K562 (cell line): Measurements from ENCODE around the gene NUDT9. TPM values are rescaled to one million over a fixed set of nuclear protein-coding genes. Genes with fewer than 3 reads are reported as not detected.
A peak's percentile ranks its signal among the peaks of the same experiment; 100 is the strongest.

Experiments used
- ATAC-seq: fragments of 200-7000 bp; cut with Tn5 transposase; 3 replicates; pipeline ENCODE4 v1.9.1; 2020; ENCODE audit warnings: moderate library complexity
- BruUV-seq: library from RNA; stranded (reverse); fragments of 400-500 nt; replicated peaks from 2 replicates; lab custom pipeline; 2021; lab: Mats Ljungman, UMichigan
- CTCF ChIA-PET: fragments of 300-600 bp; formaldehyde crosslinking; extraction: SDS; loops from one replicate; lab custom pipeline; 2021; ENCODE audit warnings: low intra/inter-chr PET ratio; lab: Yijun Ruan, JAX
- POLR2A ChIA-PET: fragments of 300-600, 350-650 bp; sonication (Branson Sonifier 250); formaldehyde crosslinking; extraction: SDS; loops from one replicate; lab custom pipeline; 2021; ENCODE audit warnings: antibody characterized with exemption, inconsistent platforms; lab: Yijun Ruan, JAX
- DNase-seq, 4 experiments: peaks; one replicate each; pipeline versions ENCODE4 v3.0.0 to v3.0.0-alpha.2; 2011 to 2018; ENCODE audit warnings: low spot score in 3 of 4, mixed read lengths in 3 of 4; ENCODE audit errors: extremely low read depth in 1 of 4
- FAIRE-seq: peaks from 2 replicates; lab custom pipeline; 2011; peaks lifted over from hg19 to GRCh38; lab: Jason Lieb, UNC
- H2AFZ ChIP-seq: 2 replicates; pipeline ENCODE4 v1.6.0; 2011; ENCODE audit warnings: low read depth, low read length, control low read depth, inconsistent platforms
- H3K27ac ChIP-seq: fragments of 200-600 bp; 3 replicates; pipeline ENCODE4 v1.8.0; 2011; ENCODE audit warnings: low read depth, mild to moderate bottlenecking, control low read depth, inconsistent platforms, low read length, moderate library complexity, mixed read lengths; ENCODE audit errors: extremely low read depth
- H3K27me3 ChIP-seq, 2 experiments: fragments of 300-600 bp in 1 of 2; 2 replicates in 1 of 2; 3 replicates in 1 of 2; pipeline versions ENCODE4 v1.6.0 to v1.8.0; 2011; ENCODE audit warnings: inconsistent platforms in 2 of 2, low read length in 2 of 2, mild to moderate bottlenecking in 1 of 2, mixed read lengths in 1 of 2, moderate library complexity in 1 of 2; ENCODE audit not compliant: control insufficient read depth in 2 of 2, insufficient read depth in 2 of 2
- H3K36me3 ChIP-seq: fragments of 300-600 bp; 3 replicates; pipeline ENCODE4 v1.8.0; 2011; ENCODE audit warnings: mild to moderate bottlenecking, low read length, inconsistent platforms; ENCODE audit not compliant: control insufficient read depth, insufficient read depth
- H3K4me1 ChIP-seq, 2 experiments: fragments of 200-600 bp in 1 of 2; replicated peaks in 1 of 2; 2 replicates in 1 of 2; 3 replicates in 1 of 2; pipeline versions ENCODE4 v1.5.1 to v1.8.0; 2011; ENCODE audit warnings: inconsistent platforms in 2 of 2, low read length in 2 of 2, mild to moderate bottlenecking in 1 of 2, mixed read lengths in 1 of 2, moderate library complexity in 1 of 2; ENCODE audit not compliant: control insufficient read depth in 2 of 2, insufficient read depth in 2 of 2
- H3K4me2 ChIP-seq: 2 replicates; pipeline ENCODE4 v1.6.1; 2011; ENCODE audit warnings: low read length, control low read depth, inconsistent platforms, mixed read lengths; ENCODE audit not compliant: insufficient read depth
- H3K4me3 ChIP-seq: fragments of 200-600 bp; sonication (generic), shearing (Covaris generic); 2 replicates; pipeline ENCODE4 v1.5.1; 2016; ENCODE audit warnings: control low read depth, inconsistent platforms
- H3K79me2 ChIP-seq: fragments of 200-600 bp; 3 replicates; pipeline ENCODE4 v1.8.0; 2011; ENCODE audit warnings: low read length, inconsistent platforms; ENCODE audit not compliant: control insufficient read depth, insufficient read depth
- H3K9ac ChIP-seq, 2 experiments: 2 replicates each; pipeline versions ENCODE4 v1.6.0 to v1.6.1; 2011; ENCODE audit warnings: low read depth in 2 of 2, low read length in 2 of 2, control low read depth in 1 of 2, inconsistent platforms in 1 of 2, mild to moderate bottlenecking in 1 of 2, mixed read lengths in 1 of 2; ENCODE audit not compliant: insufficient read depth in 1 of 2
- H3K9me1 ChIP-seq: one replicate; pipeline ENCODE4 v1.6.0; 2011; ENCODE audit warnings: inconsistent platforms, mild to moderate bottlenecking, low read length, moderate library complexity; ENCODE audit not compliant: control insufficient read depth, insufficient read depth
- H3K9me3 ChIP-seq: replicated peaks from 2 replicates; pipeline ENCODE4 v1.5.1; 2011; ENCODE audit warnings: low read depth, low read length, inconsistent platforms; ENCODE audit not compliant: control insufficient read depth, insufficient read depth
- H4K20me1 ChIP-seq: replicated peaks from 2 replicates; pipeline ENCODE4 v1.6.1; 2011; ENCODE audit warnings: low read length, inconsistent platforms, mixed read lengths; ENCODE audit not compliant: control insufficient read depth, insufficient read depth
- ARID4B ChIP-seq: sonication (generic); formaldehyde crosslinking; IDR thresholded peaks from 2 replicates; pipeline ENCODE4 v1.8.0; 2022; ENCODE audit warnings: mild to moderate bottlenecking, missing genetic modification reagents
- CREB1 ChIP-seq, 2 experiments: sonication (generic) in 1 of 2; formaldehyde crosslinking in 1 of 2; IDR thresholded peaks; 2 replicates each; pipeline versions ENCODE4 v1.6.1 to v1.8.0; 2012 to 2022; ENCODE audit warnings: inconsistent platforms in 1 of 2, mild to moderate bottlenecking in 1 of 2, missing genetic modification reagents in 1 of 2, moderate library complexity in 1 of 2
- ZNF764 ChIP-seq: fragments of 250-450 bp; sonication (Bioruptor Pico); IDR thresholded peaks from 2 replicates; pipeline ENCODE4 v1.4.0; 2020; ENCODE audit warnings: low read depth, mild to moderate bottlenecking, moderate library complexity
- in situ Hi-C: fragments of 300-500 bp; cut with MboI; formaldehyde crosslinking; loops from 4 replicates; pipeline ENCODE4 v1.15.0; 2018; ENCODE audit warnings: inconsistent platforms, mixed read lengths
- intact Hi-C: fragments of 100-400 bp; cut with micrococcal nuclease; formaldehyde crosslinking; loops from 2 replicates; pipeline ENCODE4 v1.14.2; 2022
- polyA plus RNA-seq, 8 experiments: library from polyadenylated mRNA; depleted of rRNA in 4 of 8; stranded (reverse) in 5 of 8; unstranded in 3 of 8; fragments of >200 nt; fragmentation: Nextera tagmentation in 2 of 8; fragmentation: Illumina TruSeq in 1 of 8; extraction: Ambion mirVana in 2 of 8; extraction: Trizol in 1 of 8; gene quantifications; 2 replicates each; pipeline versions ENCODE4 v1.2.1 to v1.2.3, GENCODE V29; 2011 to 2014; ENCODE audit warnings: inconsistent platforms in 1 of 8, missing spikeins in 1 of 8
- total RNA-seq, 7 experiments: library from RNA; depleted of rRNA in 6 of 7; stranded (reverse); fragments of >200 nt in 6 of 7; fragmentation: Illumina TruSeq in 2 of 7; extraction: Trizol in 2 of 7; gene quantifications; 2 replicates each; pipeline versions ENCODE4 v1.2.1 to v1.2.3, GENCODE V29; 2011 to 2021; ENCODE audit warnings: low replicate concordance in 1 of 7

Gene NUDT9
- total and polyA plus RNA-seq, 9 of the 15 experiments (the other 6 are each of a cell fraction or from before 2014, with no cell fraction given) = 8.5 to 20.8 (median 18.0) TPM

GRCh38 chr4:87390551-87390890, 31.9 kb upstream of the NUDT9 start:
- no peak for FAIRE-seq

More at GRCh38 chr4:87390551-87390890, 31.9 kb upstream of the NUDT9 start:
- H3K27me3 ChIP-seq = no peaks in the 10 kb centered on the region
- ATAC-seq (no peak), DNase-seq (peak in 1 of 4 experiments; percentile 12)
- H3K9me1 ChIP-seq = no peaks in the 10 kb centered on the region
- POLR2A ChIA-PET = interaction anchor here (0.6 to 4.6 kb wide), 9 partner anchors 9 to 1048 kb away, joined by 3 to 33 read pairs (median 5); partner anchors contain the start of gene NUDT9
- peak overlapping the region; percentile 89 for H3K9ac ChIP-seq
- TF ChIP-seq ZNF764 (CRISPR knock-in tag) (no peak), CREB1 (IDR thresholded peaks at IDR 0.05) (no peak), CREB1 (CRISPR knock-in tag; IDR thresholded peaks at IDR 0.05) (0 out of 2 replicates have a peak, but pooled peaks have one; percentile 10), ARID4B (CRISPR knock-in tag) (peak; percentile 40; the same call in 1 of the 2 replicates)
- BruUV-seq = TSS peak; percentile 78
- peak overlapping the region; percentile 82 for H2AFZ ChIP-seq
- peak overlapping the region; percentile 85 for H3K4me2 ChIP-seq
- peaks cover 6% of the 10 kb centered on the region for H3K36me3 ChIP-seq
- no peaks in the 10 kb centered on the region for H3K9me3 ChIP-seq
- CTCF ChIA-PET = no interaction called here
- intact Hi-C loops (loop anchor here (5.0 kb wide), 1 partner anchor 77 kb away; no protein-coding TSS in a partner anchor), in situ Hi-C loops (no loop called here)
- H3K27ac ChIP-seq = peak overlapping the region; percentile 88
- H3K4me1 ChIP-seq = peaks cover 0 to 8% of the 10 kb centered on the region in 2 experiments; a peak in 2 of 5 replicates
- no peaks in the 10 kb centered on the region for H4K20me1 ChIP-seq
- H3K79me2 ChIP-seq = peaks cover 55% of the 10 kb centered on the region
- peak overlapping the region; percentile 64 for H3K4me3 ChIP-seq
